Renal cortex interstitium (tissue), 11 donors: ENCODE measurements around the gene CASZ1. TPM values are rescaled to one million over a fixed set of nuclear protein-coding genes. Genes with fewer than 3 reads are reported as not detected.

ENCODE experiments used
- DNase-seq, 11 donors: peaks; one replicate each; pipeline ENCODE4 v3.0.0-alpha.2; 2013; ENCODE audit warnings: low read depth in 9 of 11, low spot score in 4 of 11; ENCODE audit errors: extremely low read depth in 1 of 11
- polyA plus RNA-seq, 3 donors: library from polyadenylated mRNA; unstranded; fragments of 120-200 nt; gene quantifications; one replicate each; pipeline ENCODE4 v1.2.1, GENCODE V29; 2013; ENCODE audit not compliant: insufficient read length in 3 of 3

The CASZ1 gene
- polyA plus RNA-seq, 3 donors: 15.7 to 28.3 (median 18.4) TPM

DNA sequence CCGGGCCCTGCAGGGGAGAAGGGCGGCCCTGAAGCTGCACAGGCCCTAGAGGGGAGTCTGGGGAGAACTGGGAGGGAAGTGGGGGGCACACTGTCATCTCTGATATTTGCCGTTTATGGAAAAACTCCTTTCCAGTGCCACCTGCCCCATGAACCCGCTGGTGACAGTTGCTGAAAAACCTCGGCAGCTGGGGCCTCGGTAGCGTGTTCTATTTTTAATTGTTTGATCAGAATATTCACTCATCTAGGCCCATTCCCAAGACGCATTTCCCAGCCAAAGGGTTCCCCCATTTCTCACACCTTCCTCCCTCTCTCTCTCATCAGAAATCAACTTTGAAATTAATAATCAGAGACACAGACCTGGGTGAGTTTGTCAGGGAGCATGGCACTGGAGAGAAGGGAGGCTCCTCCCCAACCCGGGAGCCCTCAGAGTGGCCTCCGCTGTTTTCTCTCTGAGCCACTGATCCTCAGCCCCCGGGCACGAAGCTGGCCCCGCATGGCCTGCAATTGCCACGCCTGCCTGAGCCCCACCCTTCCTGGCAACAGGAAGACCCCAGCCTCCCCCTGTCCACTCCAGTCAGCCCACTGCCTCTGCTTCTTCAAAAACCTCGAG is 111.1 kb downstream of the CASZ1 start:
- no peak for DNase-seq

DNA sequence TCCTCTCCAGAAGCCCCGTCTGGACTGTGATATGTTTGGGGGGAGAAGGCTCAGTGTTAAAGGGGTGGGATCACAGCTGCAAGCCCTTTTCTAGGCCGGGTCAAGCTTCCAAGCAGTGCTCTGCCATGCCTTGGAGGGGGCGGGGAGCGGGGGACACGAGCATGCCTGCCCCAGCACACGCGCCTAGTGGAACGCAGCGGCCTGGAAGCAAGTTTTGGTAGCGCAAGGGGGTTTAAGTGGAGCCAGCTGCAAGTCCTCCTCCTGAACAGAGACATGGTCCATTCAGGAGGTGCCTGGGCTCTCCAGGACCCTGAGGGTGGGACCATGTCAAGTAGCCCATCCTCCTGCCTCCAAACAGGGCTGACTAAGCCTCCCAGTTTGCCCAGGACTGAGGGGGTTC is 112.2 kb downstream of the CASZ1 start:
- DNase-seq: no peak

DNA sequence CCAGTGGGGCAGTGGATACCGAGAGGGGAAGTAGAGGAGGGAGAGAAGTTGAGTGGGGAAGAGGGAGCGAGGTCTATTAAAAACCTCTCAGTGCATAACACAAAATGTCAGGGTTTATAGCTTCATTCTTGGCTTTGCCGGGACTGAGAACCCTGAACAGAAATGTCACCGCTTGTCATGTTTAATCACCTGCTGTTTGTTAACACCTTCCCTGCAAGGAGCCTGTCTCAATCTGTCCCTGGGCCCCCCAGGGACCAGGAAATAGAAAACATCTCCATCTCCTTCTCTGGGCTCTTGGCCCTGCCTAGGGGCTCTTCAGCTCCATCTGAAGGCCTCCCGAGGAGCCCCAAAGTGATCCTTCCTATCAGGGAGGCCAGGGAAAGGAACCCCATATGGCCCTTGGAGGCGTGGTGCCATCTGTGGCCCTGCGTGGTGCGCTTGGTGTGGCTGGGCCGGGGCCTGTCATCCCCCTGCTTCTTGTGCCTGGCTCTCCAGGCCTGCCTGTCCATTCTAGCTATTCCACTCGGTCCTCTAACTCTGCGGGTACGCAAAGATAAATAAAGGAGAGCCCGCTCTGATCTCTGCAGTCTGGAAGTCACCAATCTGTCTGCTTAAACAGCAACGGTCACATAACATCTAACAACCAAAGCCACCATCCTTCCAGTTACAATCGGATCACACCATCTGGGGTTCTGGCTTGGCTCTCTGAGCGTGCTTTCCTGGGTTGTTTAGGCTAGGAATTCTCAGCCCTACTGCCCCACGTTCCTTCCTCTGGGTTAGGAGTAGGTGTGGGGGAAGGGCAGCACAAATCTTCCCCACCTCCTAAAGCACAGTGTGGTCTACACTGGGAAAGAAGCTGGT is 113.8 kb downstream of the CASZ1 start:
- DNase-seq: no peak

DNA sequence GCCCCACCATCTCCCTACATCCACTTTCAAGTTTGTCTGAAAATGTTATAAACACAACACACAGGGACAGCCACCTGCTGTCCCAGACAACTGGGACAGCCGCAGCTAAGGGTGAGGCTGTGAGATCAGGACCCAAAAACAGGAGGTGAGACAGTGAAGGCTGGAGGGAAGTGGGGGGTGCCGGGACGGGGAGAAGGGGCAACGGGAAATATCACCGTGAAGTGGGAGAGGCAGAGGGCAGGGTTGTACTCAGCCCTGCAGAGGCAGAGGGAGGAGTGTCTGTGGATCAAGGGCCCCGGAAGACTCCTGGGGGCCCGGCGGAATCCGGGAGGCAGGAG is 114.4 kb downstream of the CASZ1 start:
- DNase-seq: no peak

DNA sequence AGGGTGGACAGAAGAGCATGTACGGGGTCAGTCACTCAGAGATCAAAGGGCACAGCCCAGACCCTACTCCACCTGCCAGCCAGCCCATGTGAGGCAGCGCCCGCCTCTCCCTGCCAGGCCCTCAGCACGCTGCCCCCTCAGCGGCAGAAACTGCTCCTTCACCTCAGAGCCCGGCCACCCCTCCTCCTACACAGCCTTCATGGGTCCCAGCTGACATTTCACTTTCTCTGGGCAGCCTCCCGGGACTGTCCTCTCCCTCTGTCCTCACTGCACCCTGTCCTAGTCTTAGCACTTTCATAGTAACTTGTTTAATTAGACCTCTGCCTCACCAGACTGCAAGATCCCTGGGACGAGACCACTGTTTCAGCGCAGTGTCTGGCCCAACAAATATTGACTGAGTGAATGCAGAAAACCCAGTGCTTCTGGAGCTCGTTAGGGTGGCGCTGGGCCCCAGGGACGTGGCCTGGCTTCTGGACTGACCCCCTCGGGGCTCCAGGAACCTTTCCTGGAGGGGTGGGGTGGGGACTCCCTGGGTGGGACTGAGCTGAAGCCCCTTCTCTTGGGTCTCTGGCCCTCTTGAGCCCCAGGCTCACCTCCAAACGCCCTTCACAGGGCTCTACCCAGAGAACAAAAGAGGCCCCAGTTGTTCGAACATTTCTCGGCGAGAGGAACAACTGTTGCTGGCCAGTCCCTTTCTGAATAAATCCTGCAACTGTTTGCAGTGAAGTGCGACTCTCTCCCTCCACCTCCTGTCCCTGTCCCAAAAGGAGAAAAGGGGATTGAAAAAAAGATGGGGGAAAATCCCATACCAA is 114.9 kb downstream of the CASZ1 start:
- no peak for DNase-seq

DNA sequence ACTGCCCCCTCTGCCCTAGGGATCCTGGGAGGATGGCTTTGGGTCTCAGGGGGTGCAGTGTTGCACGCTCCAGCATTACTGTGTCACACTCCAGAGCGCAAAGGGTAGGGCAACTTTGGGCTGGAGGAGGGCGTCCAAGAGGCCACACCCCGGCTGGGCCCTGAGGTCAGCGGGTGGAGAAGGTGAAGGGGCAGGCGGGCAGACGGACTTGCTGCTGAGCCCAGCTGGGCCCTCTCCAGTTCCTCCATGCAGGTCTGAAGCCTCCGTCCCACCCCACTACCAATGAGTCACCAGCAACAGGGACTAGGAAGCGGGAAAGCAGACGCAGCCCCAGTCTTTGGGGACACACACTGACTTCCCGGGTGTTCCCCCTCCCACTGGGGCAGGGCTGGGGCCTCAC is 116.0 kb downstream of the CASZ1 start:
- no peak for DNase-seq

DNA sequence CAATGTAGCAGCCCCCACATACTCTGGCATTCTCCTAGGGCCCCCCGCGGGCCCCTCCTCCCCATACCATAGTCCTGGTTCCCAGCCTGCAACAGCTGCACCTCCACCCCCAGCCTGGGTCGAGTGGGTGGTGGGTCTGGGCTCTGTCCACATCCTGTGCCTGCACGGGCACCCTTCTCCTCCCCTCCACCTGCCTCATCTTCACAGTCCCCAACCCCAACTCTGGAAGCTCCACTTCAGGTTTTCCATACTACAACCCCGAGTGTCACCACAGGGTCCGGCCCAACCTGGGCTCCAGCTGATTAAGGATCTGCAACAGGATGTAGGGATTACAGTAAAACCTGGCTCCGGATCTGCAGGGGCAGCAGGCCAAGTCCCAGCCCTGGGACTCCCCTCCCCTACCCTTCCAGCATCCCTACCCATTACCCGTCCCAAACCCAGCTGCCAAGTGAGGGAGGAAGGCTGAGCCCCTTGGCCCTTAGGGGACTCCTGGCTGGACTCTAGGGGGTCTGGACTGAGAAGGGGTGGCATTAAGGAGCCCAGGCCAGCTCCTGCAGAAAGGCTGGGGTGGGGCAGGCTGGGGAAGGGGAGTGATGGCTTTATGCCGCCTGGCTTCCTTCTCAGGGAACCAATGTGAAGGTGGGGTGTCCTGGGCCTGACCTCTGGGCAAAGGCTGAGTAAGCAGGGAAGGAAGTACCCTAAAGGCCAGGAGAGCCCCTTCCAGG is 116.8 kb downstream of the CASZ1 start:
- DNase-seq: peak in 7 of 11 donors; percentile 60 to 87 (median 76)

DNA sequence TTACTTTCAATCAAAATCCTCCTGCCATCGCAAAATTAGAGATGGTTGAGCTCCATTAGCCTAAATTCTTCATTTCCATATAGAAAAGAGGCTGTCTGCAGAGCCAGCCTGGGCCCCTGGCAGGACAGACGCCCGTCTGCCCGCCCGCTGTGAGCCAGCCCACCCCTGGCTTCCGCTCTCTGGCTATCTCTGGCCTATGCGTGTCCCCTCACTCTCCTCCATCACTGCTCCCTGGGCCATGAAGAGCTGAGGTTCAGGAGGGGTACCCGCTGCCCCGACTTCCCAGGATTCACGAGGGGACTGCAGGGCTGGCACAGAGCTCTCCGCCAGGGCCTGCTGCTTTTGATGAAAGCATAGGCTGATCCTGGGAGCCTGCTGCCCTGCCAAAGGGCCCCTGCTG is 117.6 kb downstream of the CASZ1 start:
- no peak for DNase-seq

DNA sequence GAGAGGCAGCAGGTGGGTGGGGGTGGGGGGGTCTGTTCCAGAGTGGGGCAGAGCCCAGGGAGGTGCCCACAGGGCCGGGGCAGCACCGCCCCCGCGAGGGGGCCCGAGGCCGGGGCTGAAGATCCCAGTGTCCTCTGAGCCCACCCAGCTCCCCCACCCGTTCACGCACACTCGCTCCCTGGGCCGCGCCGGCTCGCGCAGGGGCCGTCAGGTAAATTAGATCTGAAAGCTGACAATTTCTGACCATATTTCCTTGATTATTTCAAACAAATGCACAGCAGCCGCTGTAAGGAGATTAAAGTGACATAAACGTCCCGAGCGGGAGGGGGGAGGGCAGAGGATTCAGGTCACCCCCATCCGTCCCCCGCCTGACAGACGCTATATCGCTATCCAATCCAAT is 118.0 kb downstream of the CASZ1 start:
- DNase-seq: no peak

DNA sequence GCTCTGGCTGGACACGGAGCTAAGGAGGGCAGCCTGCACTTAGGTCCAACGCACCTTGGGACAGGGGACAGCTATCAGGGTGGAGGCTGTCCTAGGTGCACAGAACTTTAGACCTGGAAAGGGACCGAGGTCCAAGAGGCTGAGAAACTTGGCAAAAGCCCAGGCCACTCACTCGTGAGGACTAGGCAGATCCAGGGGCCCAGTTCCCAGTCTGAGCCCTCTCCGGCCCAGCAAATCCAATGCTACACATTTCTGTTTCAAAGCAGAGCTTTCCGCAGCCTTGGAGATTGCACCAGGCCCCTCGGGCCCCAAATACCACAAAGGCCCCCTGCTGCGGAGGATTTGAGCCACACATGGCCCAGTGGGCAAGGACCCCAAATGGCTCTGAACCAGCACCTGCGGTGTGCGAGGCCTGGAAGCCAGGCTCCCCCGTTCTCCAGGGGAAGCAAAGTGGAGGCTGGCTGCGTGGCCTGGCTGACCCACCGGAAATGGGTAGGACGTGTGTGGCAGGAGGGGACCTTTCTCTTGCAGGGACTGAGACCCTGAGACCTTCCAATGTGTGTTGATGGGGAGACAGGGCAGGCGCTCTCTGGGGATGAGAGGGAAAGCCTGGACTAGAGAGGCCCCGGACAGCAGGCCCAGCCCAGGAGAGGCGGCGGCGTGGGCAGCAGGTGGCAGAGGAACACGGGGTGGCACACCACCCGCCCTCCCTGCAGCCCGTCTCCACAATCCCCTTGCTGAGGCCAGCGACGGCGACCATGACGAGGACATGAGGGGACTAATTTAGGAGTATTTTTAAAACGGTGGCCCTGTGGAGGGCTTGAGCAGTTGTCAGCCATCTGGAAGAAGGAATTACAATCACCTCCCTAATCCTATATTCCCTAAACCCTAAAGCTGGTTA is 118.7 kb downstream of the CASZ1 start:
- DNase-seq: no peak

DNA sequence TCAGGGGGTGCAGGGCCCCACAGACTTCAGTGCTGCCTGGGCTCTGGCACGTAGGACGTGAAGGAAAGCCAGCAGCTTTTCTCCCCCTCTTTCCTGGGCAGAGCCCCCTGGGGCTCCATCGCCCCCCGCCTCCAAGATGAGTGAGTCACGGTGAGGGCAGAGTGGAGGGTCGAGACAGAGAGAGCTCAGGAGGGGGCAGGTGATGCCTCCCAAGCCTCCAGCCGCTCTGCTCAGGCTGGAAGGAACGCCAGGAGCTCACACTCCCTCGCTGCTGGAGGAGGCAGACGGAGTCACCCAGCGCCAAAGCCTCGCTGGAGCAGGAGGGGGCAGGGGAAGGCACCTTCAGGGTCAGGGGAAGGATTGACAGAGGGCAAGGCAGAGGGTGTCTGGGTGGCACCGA is 119.5 kb downstream of the CASZ1 start:
- DNase-seq: no peak

DNA sequence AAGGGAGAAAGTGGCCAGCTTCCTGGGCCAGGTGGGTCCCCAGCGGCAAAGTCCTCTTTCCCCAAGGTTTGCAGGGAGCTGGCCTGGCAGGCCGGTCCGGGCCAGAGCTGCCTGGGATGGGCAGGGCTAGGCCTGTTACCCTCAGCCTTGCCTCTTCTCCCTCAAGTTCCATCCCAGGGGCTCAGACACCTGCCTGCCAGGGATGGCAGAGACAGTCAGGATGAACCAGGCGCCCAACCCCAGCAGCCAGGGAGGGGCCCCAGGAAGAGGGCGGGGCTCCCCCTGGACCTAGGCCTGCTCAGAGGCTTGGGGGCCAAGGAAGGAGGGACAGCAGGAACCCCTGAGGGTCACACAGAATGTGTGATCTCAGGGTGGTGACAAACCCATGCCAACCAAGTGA is 120.6 kb downstream of the CASZ1 start:
- DNase-seq: no peak

DNA sequence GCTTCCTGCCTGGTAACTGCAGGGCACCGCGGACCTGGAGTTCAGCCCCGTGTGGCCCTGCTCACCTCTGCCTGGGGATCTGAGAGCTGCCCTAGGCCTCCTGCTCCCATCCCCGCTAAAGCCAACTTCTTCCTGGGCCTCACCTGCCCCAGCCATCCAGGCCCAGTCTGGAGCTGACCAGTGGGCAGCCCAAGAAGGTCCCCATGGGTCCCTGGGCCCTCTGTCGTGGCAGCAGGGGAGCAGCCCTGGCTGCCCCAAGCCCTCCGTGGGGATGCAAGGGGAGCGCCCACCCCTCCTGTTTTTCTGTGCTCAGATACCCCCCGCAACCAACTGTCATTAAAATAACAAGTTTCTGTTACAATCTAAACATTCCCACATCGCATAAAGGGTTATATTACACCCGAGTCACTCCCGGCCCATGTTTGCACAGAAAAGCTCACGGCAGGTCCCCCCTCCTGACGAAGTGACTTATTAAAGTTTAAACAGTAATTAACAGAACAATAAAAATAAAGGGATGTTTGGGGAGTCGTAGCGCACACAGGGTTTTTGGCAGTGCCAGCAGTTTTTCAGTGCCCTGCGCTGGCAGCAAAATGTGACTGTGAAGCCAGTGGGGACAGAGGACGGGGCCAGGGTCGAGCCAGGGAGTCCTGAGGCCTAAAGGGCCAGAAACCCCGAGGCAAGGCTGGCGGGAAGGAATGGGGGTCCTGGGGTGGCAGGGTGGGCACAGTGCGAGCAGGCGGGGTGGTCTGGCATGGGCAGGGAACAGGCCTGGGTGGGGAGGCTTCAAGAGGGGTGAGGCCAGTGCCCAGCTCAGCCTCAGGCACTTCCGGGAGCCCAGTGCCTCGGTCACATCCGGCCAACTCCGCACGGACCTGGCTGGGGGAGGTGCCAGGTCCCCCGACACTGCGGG is 121.5 kb downstream of the CASZ1 start:
- DNase-seq: peak in 4 of 11 donors; percentile 47 to 79 (median 66)

DNA sequence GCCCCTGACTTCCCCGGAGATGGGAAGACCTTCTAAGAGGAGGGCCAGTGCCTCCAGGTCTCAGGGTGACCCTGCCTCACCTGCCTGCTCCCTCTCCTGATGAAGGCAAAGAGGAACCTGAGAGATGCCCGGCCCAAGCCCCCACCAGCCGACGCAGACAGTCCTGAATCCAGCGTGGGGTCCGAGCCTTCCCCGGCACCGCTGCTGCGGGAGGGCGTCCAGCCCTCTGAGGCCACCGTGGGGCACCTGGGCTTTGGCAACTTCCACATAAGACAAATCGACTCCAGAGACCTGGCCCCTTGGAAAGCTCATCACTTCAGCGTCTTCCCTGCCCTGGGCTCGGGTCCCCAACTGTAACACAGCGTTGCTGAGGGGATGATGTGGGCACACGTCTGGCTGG is 122.2 kb downstream of the CASZ1 start:
- DNase-seq: no peak

DNA sequence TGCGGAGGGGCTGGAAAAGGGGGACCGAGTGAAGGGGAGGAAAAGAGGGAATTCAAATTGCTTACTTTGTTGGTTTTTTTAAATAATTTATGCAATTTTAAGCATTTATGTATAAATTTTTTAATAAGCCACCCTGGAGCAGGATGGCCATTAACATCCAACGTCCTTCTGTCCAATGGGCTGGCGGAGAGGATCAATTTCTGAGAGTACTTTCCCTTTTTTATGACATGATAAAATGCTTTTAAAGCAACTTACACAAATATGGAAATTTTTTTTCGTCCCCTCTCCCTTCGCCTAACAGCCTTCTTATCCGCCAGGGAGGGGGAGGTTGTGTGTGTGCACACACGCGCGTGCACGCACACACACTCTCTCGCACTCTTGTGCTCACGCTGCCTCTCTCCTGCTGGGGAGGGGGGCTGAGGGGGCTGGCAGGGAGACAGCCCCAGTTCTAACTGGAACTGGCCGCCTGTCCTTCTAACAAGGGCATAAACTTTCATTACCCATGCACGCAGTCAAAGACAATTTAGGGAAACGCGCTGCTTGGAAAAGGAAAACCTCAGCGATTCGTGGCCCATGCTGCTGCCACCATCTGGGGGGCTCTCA is 123.2 kb downstream of the CASZ1 start:
- DNase-seq: no peak

DNA sequence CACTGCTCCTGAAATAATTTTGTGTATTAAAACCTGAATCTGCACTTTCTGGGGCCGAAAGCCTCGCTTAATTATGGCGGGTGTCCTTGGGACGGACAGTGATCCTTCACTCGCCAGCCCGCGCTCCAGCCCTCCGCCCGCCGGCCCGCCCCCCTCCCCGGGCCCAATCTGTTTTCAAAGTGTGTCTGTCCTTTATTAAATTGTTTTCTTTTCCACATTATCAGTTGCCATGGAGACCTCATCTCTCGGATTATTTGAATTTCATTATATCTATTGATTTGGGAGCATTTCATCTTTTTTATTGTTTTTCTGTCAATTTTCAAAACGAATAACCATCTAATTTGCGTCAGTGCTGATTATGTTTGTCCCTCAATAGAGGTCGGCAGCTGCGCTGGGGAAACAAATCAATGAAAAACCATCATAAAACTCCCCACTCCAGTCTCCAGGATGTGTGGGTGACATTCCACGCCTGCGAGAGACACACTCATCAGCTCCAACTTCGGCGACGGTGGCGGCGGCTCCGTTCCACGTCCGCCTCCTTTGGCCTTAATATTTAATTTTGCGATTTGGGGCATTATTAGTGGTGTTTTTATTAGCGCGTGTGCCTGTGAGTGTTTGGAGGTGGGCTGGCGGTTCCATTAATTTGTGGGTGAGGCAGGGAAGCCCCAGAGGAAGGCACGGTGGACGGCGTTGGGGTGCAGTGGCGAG is 123.9 kb downstream of the CASZ1 start:
- DNase-seq: no peak
